ENCODE measurements around the gene DDX49. TPM values are rescaled to one million over a fixed set of nuclear protein-coding genes. Genes with fewer than 3 reads are reported as not detected.

Gene DDX49
- total RNA-seq, 1 donor from 2014 or later = 53.6 TPM

DNA sequence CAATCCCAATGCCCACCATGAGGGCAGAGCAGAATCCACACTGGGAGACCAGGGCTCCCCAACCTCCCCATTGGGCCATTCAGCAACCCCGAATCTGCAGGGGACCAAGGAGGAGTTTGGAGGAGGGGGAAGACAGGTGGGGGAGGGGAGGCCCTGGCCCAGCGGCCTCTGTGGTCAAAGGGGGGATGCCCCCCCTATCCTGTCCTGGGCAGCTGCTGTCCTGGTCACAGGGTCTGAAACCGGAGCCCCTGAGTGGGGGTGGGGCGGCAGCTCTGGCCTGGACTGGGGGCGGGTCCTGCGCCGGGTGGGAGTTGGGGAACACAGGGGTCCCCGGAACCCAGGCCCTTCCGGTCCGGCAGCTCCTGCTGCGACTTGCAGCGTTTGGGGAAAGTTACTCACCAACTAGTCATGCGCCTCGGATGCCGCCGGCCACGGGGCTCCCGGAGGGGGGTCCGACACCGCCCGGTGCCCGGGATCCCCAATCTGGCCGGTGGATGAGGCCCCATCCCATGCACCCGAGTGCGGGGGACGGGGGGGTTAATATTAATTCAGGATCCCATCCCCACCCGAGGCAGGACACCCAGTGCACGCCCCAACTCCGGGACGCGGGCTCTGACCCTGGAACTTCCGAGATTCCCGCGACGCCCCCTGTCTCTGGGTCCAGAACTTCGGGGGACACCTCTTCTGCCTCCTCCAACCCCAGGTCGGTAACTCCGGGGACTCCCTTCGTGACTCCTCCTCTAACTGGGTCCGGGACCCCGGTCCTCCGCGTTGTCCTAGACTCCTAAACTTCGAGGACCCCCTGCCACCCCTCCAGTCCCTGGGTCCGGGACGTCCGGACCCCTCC is 20.6 kb downstream of the DDX49 start:
- ATAC-seq (ENCODE audit: low read depth) = peak; percentile 3
- H3K4me3 Mint-ChIP-seq = peak overlapping the region; percentile 78
- ChIA-PET CTCF (no interaction called here), POLR2A (interaction anchor here (0.5 kb wide), 1 partner anchor 187 kb away, joined by 3 read pairs; no protein-coding TSS in a partner anchor)
- no peak overlapping the region for H3K27ac Mint-ChIP-seq
- no peak for DNase-seq
- H3K36me3 Mint-ChIP-seq (ENCODE audit: low read depth) = no peaks in the 10 kb centered on the region
- TF ChIP-seq, protein P1, sequence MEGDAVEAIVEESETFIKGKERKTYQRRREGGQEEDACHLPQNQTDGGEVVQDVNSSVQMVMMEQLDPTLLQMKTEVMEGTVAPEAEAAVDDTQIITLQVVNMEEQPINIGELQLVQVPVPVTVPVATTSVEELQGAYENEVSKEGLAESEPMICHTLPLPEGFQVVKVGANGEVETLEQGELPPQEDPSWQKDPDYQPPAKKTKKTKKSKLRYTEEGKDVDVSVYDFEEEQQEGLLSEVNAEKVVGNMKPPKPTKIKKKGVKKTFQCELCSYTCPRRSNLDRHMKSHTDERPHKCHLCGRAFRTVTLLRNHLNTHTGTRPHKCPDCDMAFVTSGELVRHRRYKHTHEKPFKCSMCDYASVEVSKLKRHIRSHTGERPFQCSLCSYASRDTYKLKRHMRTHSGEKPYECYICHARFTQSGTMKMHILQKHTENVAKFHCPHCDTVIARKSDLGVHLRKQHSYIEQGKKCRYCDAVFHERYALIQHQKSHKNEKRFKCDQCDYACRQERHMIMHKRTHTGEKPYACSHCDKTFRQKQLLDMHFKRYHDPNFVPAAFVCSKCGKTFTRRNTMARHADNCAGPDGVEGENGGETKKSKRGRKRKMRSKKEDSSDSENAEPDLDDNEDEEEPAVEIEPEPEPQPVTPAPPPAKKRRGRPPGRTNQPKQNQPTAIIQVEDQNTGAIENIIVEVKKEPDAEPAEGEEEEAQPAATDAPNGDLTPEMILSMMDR (IDR thresholded peaks at IDR 0.05) = no peak
- H3K4me1 Mint-ChIP-seq = peaks cover 16% of the 10 kb centered on the region
- peaks cover 9% of the 10 kb centered on the region for H3K27me3 Mint-ChIP-seq
- intact Hi-C loops (cut with micrococcal nuclease) = no loop called here
- H3K9me3 Mint-ChIP-seq = no peaks in the 10 kb centered on the region

DNA sequence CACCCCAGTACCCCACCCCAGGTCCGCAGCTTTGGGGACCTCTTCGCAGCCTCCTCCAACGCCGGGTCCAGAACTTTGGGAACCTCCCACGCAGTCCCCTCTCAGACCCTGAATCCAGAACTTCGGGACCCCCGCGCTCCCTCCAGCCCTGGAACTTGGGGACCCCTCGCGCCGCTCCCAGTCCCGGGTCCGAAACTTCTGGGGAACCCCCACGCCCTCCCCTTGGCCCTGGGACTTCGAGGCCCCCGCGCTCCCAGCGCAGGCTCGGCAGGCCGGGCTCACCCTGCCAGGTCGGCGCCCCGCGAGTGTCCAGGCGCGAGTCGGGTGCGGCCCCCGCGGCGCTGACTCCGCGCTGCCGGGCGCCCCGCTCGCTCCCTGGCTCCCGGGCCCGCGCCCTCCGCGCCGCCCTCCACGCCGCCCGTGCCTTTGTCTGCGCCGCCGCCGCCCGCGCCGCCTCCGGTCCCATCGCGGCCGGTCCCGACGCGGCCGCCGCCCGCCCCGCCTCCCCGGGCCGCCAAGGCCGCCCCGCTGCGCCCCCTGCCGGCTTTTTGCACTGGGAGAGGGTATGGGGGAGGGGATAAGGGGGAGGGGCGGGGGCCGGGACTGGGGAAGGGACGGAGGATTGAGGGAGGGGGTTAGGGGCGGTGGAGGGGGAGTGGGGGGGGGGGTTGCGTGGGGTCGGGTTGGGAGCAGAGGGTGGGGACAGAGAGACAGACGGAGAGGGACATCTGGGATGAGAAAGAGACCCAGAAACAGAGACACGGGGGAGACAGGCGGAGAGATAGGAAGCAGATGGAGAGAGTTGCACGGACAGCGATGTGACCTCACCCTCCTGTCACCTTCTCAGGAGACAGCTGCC is 21.5 kb downstream of the DDX49 start, which contains the start of gene HOMER3:
Gene HOMER3, minus strand, starts transcription at position 449 of the 859 bp plus-strand sequence. CDS start 2,235 bp downstream, outside the sequence.
- Mint-ChIP-seq H3K9me3 (no peaks in the 10 kb centered on the region), H3K4me3 (peak within 1 kb of the TSS; percentile 78), H3K36me3 (ENCODE audit: low read depth) (no peaks in the 10 kb centered on the region), H3K4me1 (peaks cover 16% of the 10 kb centered on the region), H3K27me3 (peaks cover 9% of the 10 kb centered on the region), H3K27ac (no peak within 1 kb of the TSS)
- ChIA-PET CTCF (interaction anchor here (1.4 kb wide), 1 partner anchor 21 kb away, joined by 3 read pairs; the partner anchor contains the start of gene DDX49), POLR2A (no interaction called here)
- peak; percentile 80 for DNase-seq
- ATAC-seq (ENCODE audit: low read depth) = peak; percentile 91
- intact Hi-C loops (cut with micrococcal nuclease) = loop anchor here (1.0 kb wide), 1 partner anchor 490 kb away; no protein-coding TSS in a partner anchor
- TF ChIP-seq, protein P1 (IDR thresholded peaks at IDR 0.05) = no peak

DNA sequence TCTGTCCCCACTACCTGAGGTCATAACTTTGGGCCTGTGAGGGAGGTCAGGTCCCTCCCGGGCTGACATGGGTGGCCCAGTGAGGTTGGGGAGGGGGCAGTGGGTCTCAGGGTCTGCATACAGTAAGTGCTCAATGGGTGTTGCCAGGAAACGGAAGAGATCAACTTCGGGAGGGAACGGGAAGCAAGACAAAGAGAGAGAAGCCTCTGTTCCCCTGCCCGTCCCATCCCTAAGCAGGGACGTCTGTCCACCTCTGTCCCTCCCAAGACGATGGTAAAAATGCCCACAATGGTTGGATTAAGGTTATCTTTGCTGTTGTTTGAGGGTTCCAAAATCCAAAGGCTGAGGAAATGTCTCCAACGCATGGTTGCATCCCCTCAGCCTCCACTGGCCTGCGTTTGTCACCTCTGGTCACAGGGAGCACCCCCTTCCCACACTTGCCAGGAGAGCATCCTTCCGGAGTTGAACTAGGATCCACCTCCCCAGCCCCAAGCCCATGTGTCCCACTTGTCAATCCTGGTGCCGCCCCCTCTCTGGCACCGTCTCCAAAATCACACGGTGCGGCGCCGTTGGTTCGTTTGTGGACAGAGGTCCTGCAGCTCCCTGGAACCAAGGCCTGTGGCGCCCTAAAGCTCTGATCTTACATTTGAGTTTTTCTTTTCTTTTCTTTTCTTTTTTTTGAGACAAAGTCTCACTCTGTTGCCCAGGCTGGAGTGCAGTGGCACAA is 22.3 kb downstream of the DDX49 start:
- POLR2A ChIA-PET = no interaction called here
- CTCF ChIA-PET = interaction anchor here (1.4 kb wide), 1 partner anchor 22 kb away, joined by 3 read pairs; the partner anchor contains the start of gene DDX49
- no peaks in the 10 kb centered on the region for H3K9me3 Mint-ChIP-seq
- DNase-seq (no peak), ATAC-seq (ENCODE audit: low read depth) (no peak)
- H3K27ac Mint-ChIP-seq = no peak overlapping the region
- peaks cover 23% of the 10 kb centered on the region for H3K4me1 Mint-ChIP-seq
- intact Hi-C loops (cut with micrococcal nuclease) = loop anchor here (1.0 kb wide), 1 partner anchor 490 kb away; no protein-coding TSS in a partner anchor
- peak overlapping the region; percentile 41 for H3K4me3 Mint-ChIP-seq
- TF ChIP-seq, protein P1 (IDR thresholded peaks at IDR 0.05) = no peak
- no peaks in the 10 kb centered on the region for H3K36me3 Mint-ChIP-seq (ENCODE audit: low read depth)
- peaks cover 9% of the 10 kb centered on the region for H3K27me3 Mint-ChIP-seq

DNA sequence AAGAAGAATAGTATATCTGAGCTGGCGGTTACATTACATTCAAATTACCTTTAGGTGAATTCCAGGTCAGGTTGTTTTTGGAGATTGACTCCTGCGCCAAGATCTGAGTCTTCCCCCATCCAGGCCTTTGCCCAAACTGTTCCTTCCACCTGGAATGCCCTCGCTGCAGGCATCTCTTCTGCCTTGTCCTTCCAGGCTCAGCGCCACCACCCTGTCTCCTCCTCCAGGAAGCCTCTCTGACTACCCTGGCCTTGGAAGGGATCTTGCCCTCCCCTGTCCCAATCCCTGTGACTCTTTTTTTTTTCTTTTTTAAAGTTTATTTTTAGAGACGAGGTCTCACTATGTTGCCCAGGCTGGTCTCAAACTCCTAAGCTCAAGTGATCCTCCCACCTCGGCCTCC is 23.2 kb downstream of the DDX49 start:
- ChIA-PET POLR2A (no interaction called here), CTCF (no interaction called here)
- Mint-ChIP-seq H3K4me1 (peaks cover 28% of the 10 kb centered on the region), H3K9me3 (no peaks in the 10 kb centered on the region), H3K4me3 (no peak overlapping the region), H3K27me3 (peaks cover 9% of the 10 kb centered on the region), H3K36me3 (ENCODE audit: low read depth) (no peaks in the 10 kb centered on the region), H3K27ac (no peak overlapping the region)
- DNase-seq (no peak), ATAC-seq (ENCODE audit: low read depth) (no peak)
- intact Hi-C loops (cut with micrococcal nuclease) = no loop called here
- TF ChIP-seq, protein P1 (IDR thresholded peaks at IDR 0.05) = no peak

Measured in activated B cell treated with CpG ODN at 0.5 μM for 24 hours (primary cell).